GM23338 (cell line): Measurements from ENCODE around the gene NINL. TPM values are rescaled to one million over a fixed set of nuclear protein-coding genes. Genes with fewer than 3 reads are reported as not detected.

Experiments
- ATAC-seq: fragments of 200-7000 bp; cut with Tn5 transposase; 3 replicates; pipeline ENCODE4 v1.9.1; 2020
- DNase-seq: peaks from one replicate; pipeline ENCODE4 v3.0.0-alpha.2; 2015; ENCODE audit warnings: low spot score
- H2AFZ ChIP-seq: fragments of 200-600 bp; sonication (generic); 2 replicates; pipeline ENCODE4 v1.8.0; 2016; ENCODE audit warnings: antibody characterized with exemption, mild to moderate bottlenecking, moderate library complexity
- H3F3A ChIP-seq: fragments of 200-600 bp; sonication (generic); replicated peaks from 2 replicates; pipeline ENCODE4 v1.8.0; 2017; ENCODE audit warnings: antibody characterized with exemption, mixed run types, low read depth
- H3K27ac ChIP-seq: fragments of 200-600 bp; sonication (generic); 2 replicates; pipeline ENCODE4 v1.6.1; 2016; ENCODE audit warnings: low read depth
- H3K27me3 ChIP-seq: fragments of 200-600 bp; sonication (generic); 2 replicates; pipeline ENCODE4 v1.8.0; 2016; ENCODE audit warnings: mild to moderate bottlenecking, mixed run types, moderate library complexity; ENCODE audit not compliant: insufficient read depth
- H3K36me3 ChIP-seq: fragments of 200-600 bp; sonication (generic); 2 replicates; pipeline ENCODE4 v1.8.0; 2016; ENCODE audit warnings: mild to moderate bottlenecking; ENCODE audit not compliant: insufficient read depth
- H3K4me1 ChIP-seq: fragments of 200-600 bp; sonication (generic); 2 replicates; pipeline ENCODE4 v1.8.0; 2016; ENCODE audit warnings: mild to moderate bottlenecking, moderate library complexity; ENCODE audit not compliant: insufficient read depth
- H3K4me2 ChIP-seq: fragments of 200-600 bp; sonication (generic); 2 replicates; pipeline ENCODE4 v1.7.1; 2017; ENCODE audit warnings: mixed run types
- H3K4me3 ChIP-seq: fragments of 200-600 bp; sonication (generic); 2 replicates; pipeline ENCODE4 v1.6.1; 2016; ENCODE audit warnings: mixed run types
- H3K79me2 ChIP-seq: fragments of 200-600 bp; sonication (generic); replicated peaks from 2 replicates; pipeline ENCODE4 v1.8.0; 2017; ENCODE audit warnings: mild to moderate bottlenecking; ENCODE audit not compliant: insufficient read depth
- H3K9me2 ChIP-seq: fragments of 200-600 bp; sonication (generic); 2 replicates; pipeline ENCODE4 v1.8.0; 2017; ENCODE audit not compliant: insufficient read depth
- H4K20me1 ChIP-seq: fragments of 200-600 bp; sonication (generic); replicated peaks from 2 replicates; pipeline ENCODE4 v1.8.0; 2017; ENCODE audit warnings: mild to moderate bottlenecking; ENCODE audit not compliant: insufficient read depth
- H3K27ac Mint-ChIP-seq: 2 replicates; pipeline ENCODE4 v1.8.0; 2020; ENCODE audit warnings: inconsistent platforms, mild to moderate bottlenecking, moderate library complexity, mixed read lengths
- H3K27me3 Mint-ChIP-seq: 3 replicates; pipeline ENCODE4 v1.8.0; 2022; ENCODE audit warnings: low read depth, mild to moderate bottlenecking, moderate library complexity, mixed read lengths, inconsistent platforms; ENCODE audit not compliant: insufficient read depth, poor library complexity
- H3K36me3 Mint-ChIP-seq: 3 replicates; pipeline ENCODE4 v1.8.0; 2021; ENCODE audit warnings: low read depth, mild to moderate bottlenecking, inconsistent platforms, moderate library complexity, mixed read lengths
- H3K4me1 Mint-ChIP-seq: 3 replicates; pipeline ENCODE4 v1.8.0; 2020; ENCODE audit warnings: mild to moderate bottlenecking, inconsistent platforms, mixed read lengths
- H3K4me3 Mint-ChIP-seq: 3 replicates; pipeline ENCODE4 v1.8.0; 2021; ENCODE audit warnings: moderate library complexity, mild to moderate bottlenecking, inconsistent platforms, mixed read lengths
- H3K9me3 Mint-ChIP-seq: 3 replicates; pipeline ENCODE4 v1.8.0; 2020; ENCODE audit warnings: moderate library complexity, mild to moderate bottlenecking, inconsistent platforms, mixed read lengths
- CREB1 ChIP-seq: fragments of 250-450 bp; sonication (Bioruptor Pico); IDR thresholded peaks from 2 replicates; pipeline ENCODE4 v1.5.0; 2020; ENCODE audit warnings: low read depth, mild to moderate bottlenecking, moderate library complexity
- EZH2 ChIP-seq: fragments of 200-600 bp; sonication (generic); IDR thresholded peaks from one replicate; pipeline ENCODE4 v1.8.0; 2017; ENCODE audit warnings: antibody characterized with exemption, mild to moderate bottlenecking, low read depth; ENCODE audit not compliant: unreplicated experiment
- EZH2phosphoT487 ChIP-seq: fragments of 200-600 bp; sonication (generic); IDR thresholded peaks from one replicate; pipeline ENCODE4 v1.8.1; 2018; ENCODE audit warnings: antibody characterized with exemption; ENCODE audit not compliant: unreplicated experiment
- JUNB ChIP-seq: IDR thresholded peaks from one replicate; pipeline ENCODE4 v1.6.1; 2016; ENCODE audit warnings: antibody characterized with exemption; ENCODE audit not compliant: unreplicated experiment
- NANOG ChIP-seq: IDR thresholded peaks from 2 replicates; pipeline ENCODE4 v1.6.1; 2016; ENCODE audit warnings: antibody characterized with exemption, borderline replicate concordance
- POLR2AphosphoS5 ChIP-seq: IDR thresholded peaks from 2 replicates; pipeline ENCODE4 v1.6.1; 2016; ENCODE audit warnings: antibody characterized with exemption, low read depth
- STAT1 ChIP-seq: IDR thresholded peaks from one replicate; pipeline ENCODE4 v1.6.1; 2016; ENCODE audit warnings: antibody characterized with exemption; ENCODE audit not compliant: unreplicated experiment
- ZNF114 ChIP-seq: fragments of 250-450 bp; sonication (Bioruptor Pico); IDR thresholded peaks from 2 replicates; pipeline ENCODE4 v1.5.0; 2020; ENCODE audit warnings: mild to moderate bottlenecking, moderate library complexity
- ZNF331 ChIP-seq: fragments of 250-450 bp; sonication (Bioruptor Pico); IDR thresholded peaks from 2 replicates; pipeline ENCODE4 v1.5.0; 2020; ENCODE audit warnings: low read depth, mild to moderate bottlenecking, moderate library complexity
- polyA plus RNA-seq: library from polyadenylated mRNA; unstranded; fragments of >200 nt; fragmentation: Nextera tagmentation; extraction: Ambion mirVana; gene quantifications from 2 replicates; pipeline ENCODE4 v1.2.1, GENCODE V29; 2016
- total RNA-seq: library from RNA; depleted of rRNA; stranded (reverse); fragments of >200 nt; shearing (Covaris generic); gene quantifications from 2 replicates; pipeline ENCODE4 v1.2.3, GENCODE V29; 2014
- TF ChIP-seq, protein P1 (sequence below): IDR thresholded peaks from 2 replicates; pipeline ENCODE4 v1.6.1; 2016; ENCODE audit warnings: antibody characterized with exemption
- TF ChIP-seq, protein P2 (sequence below): fragments of 250-450 bp; sonication (Bioruptor Pico); IDR thresholded peaks from 2 replicates; pipeline ENCODE4 v1.5.0; 2020; ENCODE audit warnings: mild to moderate bottlenecking, moderate library complexity
- TF ChIP-seq, protein P3 (sequence below): IDR thresholded peaks from one replicate; pipeline ENCODE4 v1.6.1; 2018; ENCODE audit warnings: antibody characterized with exemption; ENCODE audit not compliant: unreplicated experiment
- TF ChIP-seq, protein P4 (sequence below), 2 experiments: fragments of 200-600 bp in 1 of 2; sonication (generic) in 1 of 2; conservative IDR thresholded peaks; 2 replicates each; pipeline versions ENCODE4 v1.5.1 to v1.6.1; 2016 to 2017; ENCODE audit warnings: antibody characterized with exemption in 2 of 2, low read depth in 2 of 2, mild to moderate bottlenecking in 2 of 2, moderate library complexity in 1 of 2

NINL gene
- total and polyA plus RNA-seq, 2 experiments from 2014 or later, result 18.0 to 31.2 TPM

DNA sequence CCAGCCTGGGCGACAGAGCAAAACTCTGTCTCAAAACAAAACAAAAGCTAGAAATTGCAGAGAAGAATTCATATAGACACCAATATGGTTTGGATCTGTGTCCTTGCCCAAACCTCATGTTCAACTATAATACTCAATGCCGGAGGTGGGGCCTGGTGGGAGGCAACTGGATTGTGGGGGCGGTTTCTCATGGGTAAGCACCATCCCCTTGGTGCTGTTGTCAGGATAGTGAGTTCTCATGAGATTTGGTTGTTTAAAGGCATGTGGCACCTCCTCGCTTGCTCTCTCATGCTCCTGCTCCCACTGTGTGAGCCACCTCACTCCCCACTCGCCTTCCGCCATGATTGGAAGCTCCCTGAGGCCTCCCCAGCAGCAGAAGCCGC is 15.2 kb downstream of the NINL start:
- no peaks in the 10 kb centered on the region for H3K27me3 Mint-ChIP-seq
- H3K4me3 ChIP-seq, result no peak overlapping the region
- no peaks in the 10 kb centered on the region for H3K27me3 ChIP-seq
- ATAC-seq, result no peak
- H3K4me1 ChIP-seq, result peaks cover 9% of the 10 kb centered on the region; the same call in 1 of the 2 replicates
- peaks cover 96% of the 10 kb centered on the region for H3K79me2 ChIP-seq
- H2AFZ ChIP-seq, result no peak overlapping the region
- H3K4me1 Mint-ChIP-seq, result peaks cover 34% of the 10 kb centered on the region
- H3K9me2 ChIP-seq, result no peaks in the 10 kb centered on the region
- H3K36me3 Mint-ChIP-seq, result peaks cover 32% of the 10 kb centered on the region
- H3K9me3 Mint-ChIP-seq, result no peaks in the 10 kb centered on the region
- no peak overlapping the region for H3K27ac Mint-ChIP-seq
- H3K4me2 ChIP-seq, result no peak overlapping the region
- no peaks in the 10 kb centered on the region for H3K36me3 ChIP-seq
- H3K4me3 Mint-ChIP-seq, result no peak overlapping the region
- H3K27ac ChIP-seq, result no peak overlapping the region
- DNase-seq, result no peak
- peaks cover 33% of the 10 kb centered on the region for H4K20me1 ChIP-seq
- TF ChIP-seq EZH2 (no peak), CREB1 (no peak), JUNB (no peak), POLR2AphosphoS5 (no peak), ZNF114 (no peak), ZNF331 (no peak), NANOG (no peak), EZH2phosphoT487 (no peak), STAT1 (no peak)
- TF ChIP-seq, protein P1, sequence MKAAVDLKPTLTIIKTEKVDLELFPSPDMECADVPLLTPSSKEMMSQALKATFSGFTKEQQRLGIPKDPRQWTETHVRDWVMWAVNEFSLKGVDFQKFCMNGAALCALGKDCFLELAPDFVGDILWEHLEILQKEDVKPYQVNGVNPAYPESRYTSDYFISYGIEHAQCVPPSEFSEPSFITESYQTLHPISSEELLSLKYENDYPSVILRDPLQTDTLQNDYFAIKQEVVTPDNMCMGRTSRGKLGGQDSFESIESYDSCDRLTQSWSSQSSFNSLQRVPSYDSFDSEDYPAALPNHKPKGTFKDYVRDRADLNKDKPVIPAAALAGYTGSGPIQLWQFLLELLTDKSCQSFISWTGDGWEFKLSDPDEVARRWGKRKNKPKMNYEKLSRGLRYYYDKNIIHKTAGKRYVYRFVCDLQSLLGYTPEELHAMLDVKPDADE, result no peak
- TF ChIP-seq, protein P2, sequence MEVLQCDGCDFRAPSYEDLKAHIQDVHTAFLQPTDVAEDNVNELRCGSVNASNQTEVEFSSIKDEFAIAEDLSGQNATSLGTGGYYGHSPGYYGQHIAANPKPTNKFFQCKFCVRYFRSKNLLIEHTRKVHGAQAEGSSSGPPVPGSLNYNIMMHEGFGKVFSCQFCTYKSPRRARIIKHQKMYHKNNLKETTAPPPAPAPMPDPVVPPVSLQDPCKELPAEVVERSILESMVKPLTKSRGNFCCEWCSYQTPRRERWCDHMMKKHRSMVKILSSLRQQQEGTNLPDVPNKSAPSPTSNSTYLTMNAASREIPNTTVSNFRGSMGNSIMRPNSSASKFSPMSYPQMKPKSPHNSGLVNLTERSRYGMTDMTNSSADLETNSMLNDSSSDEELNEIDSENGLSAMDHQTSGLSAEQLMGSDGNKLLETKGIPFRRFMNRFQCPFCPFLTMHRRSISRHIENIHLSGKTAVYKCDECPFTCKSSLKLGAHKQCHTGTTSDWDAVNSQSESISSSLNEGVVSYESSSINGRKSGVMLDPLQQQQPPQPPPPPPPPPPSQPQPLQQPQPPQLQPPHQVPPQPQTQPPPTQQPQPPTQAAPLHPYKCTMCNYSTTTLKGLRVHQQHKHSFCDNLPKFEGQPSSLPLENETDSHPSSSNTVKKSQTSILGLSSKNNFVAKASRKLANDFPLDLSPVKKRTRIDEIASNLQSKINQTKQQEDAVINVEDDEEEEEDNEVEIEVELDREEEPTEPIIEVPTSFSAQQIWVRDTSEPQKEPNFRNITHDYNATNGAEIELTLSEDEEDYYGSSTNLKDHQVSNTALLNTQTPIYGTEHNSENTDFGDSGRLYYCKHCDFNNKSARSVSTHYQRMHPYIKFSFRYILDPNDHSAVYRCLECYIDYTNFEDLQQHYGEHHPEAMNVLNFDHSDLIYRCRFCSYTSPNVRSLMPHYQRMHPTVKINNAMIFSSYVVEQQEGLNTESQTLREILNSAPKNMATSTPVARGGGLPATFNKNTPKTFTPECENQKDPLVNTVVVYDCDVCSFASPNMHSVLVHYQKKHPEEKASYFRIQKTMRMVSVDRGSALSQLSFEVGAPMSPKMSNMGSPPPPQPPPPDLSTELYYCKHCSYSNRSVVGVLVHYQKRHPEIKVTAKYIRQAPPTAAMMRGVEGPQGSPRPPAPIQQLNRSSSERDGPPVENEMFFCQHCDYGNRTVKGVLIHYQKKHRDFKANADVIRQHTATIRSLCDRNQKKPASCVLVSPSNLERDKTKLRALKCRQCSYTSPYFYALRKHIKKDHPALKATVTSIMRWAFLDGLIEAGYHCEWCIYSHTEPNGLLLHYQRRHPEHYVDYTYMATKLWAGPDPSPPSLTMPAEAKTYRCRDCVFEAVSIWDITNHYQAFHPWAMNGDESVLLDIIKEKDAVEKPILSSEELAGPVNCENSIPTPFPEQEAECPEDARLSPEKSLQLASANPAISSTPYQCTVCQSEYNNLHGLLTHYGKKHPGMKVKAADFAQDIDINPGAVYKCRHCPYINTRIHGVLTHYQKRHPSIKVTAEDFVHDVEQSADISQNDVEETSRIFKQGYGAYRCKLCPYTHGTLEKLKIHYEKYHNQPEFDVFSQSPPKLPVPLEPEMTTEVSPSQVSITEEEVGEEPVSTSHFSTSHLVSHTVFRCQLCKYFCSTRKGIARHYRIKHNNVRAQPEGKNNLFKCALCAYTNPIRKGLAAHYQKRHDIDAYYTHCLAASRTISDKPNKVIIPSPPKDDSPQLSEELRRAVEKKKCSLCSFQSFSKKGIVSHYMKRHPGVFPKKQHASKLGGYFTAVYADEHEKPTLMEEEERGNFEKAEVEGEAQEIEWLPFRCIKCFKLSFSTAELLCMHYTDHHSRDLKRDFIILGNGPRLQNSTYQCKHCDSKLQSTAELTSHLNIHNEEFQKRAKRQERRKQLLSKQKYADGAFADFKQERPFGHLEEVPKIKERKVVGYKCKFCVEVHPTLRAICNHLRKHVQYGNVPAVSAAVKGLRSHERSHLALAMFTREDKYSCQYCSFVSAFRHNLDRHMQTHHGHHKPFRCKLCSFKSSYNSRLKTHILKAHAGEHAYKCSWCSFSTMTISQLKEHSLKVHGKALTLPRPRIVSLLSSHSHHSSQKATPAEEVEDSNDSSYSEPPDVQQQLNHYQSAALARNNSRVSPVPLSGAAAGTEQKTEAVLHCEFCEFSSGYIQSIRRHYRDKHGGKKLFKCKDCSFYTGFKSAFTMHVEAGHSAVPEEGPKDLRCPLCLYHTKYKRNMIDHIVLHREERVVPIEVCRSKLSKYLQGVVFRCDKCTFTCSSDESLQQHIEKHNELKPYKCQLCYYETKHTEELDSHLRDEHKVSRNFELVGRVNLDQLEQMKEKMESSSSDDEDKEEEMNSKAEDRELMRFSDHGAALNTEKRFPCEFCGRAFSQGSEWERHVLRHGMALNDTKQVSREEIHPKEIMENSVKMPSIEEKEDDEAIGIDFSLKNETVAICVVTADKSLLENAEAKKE (CRISPR knock-in tag), result no peak
- TF ChIP-seq, protein P3, sequence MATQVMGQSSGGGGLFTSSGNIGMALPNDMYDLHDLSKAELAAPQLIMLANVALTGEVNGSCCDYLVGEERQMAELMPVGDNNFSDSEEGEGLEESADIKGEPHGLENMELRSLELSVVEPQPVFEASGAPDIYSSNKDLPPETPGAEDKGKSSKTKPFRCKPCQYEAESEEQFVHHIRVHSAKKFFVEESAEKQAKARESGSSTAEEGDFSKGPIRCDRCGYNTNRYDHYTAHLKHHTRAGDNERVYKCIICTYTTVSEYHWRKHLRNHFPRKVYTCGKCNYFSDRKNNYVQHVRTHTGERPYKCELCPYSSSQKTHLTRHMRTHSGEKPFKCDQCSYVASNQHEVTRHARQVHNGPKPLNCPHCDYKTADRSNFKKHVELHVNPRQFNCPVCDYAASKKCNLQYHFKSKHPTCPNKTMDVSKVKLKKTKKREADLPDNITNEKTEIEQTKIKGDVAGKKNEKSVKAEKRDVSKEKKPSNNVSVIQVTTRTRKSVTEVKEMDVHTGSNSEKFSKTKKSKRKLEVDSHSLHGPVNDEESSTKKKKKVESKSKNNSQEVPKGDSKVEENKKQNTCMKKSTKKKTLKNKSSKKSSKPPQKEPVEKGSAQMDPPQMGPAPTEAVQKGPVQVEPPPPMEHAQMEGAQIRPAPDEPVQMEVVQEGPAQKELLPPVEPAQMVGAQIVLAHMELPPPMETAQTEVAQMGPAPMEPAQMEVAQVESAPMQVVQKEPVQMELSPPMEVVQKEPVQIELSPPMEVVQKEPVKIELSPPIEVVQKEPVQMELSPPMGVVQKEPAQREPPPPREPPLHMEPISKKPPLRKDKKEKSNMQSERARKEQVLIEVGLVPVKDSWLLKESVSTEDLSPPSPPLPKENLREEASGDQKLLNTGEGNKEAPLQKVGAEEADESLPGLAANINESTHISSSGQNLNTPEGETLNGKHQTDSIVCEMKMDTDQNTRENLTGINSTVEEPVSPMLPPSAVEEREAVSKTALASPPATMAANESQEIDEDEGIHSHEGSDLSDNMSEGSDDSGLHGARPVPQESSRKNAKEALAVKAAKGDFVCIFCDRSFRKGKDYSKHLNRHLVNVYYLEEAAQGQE, result no peak
- TF ChIP-seq, protein P4, sequence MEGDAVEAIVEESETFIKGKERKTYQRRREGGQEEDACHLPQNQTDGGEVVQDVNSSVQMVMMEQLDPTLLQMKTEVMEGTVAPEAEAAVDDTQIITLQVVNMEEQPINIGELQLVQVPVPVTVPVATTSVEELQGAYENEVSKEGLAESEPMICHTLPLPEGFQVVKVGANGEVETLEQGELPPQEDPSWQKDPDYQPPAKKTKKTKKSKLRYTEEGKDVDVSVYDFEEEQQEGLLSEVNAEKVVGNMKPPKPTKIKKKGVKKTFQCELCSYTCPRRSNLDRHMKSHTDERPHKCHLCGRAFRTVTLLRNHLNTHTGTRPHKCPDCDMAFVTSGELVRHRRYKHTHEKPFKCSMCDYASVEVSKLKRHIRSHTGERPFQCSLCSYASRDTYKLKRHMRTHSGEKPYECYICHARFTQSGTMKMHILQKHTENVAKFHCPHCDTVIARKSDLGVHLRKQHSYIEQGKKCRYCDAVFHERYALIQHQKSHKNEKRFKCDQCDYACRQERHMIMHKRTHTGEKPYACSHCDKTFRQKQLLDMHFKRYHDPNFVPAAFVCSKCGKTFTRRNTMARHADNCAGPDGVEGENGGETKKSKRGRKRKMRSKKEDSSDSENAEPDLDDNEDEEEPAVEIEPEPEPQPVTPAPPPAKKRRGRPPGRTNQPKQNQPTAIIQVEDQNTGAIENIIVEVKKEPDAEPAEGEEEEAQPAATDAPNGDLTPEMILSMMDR (conservative IDR thresholded peaks at IDR 0.05; ENCODE audit: low read depth in 2 of 2), result no peak
- no peaks in the 10 kb centered on the region for H3F3A ChIP-seq
